WTC11 (cell line): Measurements from ENCODE around the gene NEUROG2. TPM values are rescaled to one million over a fixed set of nuclear protein-coding genes. Genes with fewer than 3 reads are reported as not detected.

Experiments
- ATAC-seq: fragments of 200-7000 bp; cut with Tn5 transposase; 2 replicates; pipeline ENCODE4 v1.10.0; 2021; ENCODE audit warnings: mild to moderate bottlenecking, moderate library complexity
- CTCF ChIA-PET: fragments of 300-600 bp; sonication (Branson Sonifier 250); formaldehyde crosslinking; loops from one replicate; lab custom pipeline; 2021; ENCODE audit warnings: antibody characterized with exemption; lab: Charles Lee
- POLR2A ChIA-PET: fragments of 350-600 bp; sonication (Branson Sonifier 250); formaldehyde crosslinking; loops from one replicate; lab custom pipeline; 2021; ENCODE audit warnings: antibody characterized with exemption; lab: Charles Lee
- DNase-seq: peaks from one replicate; pipeline ENCODE4 v3.0.0; 2021; ENCODE audit warnings: low spot score
- H3K27ac Mint-ChIP-seq: 2 replicates; pipeline ENCODE4 v1.8.0; 2021; ENCODE audit warnings: mixed read lengths
- H3K27me3 Mint-ChIP-seq: 2 replicates; pipeline ENCODE4 v1.8.0; 2021; ENCODE audit warnings: low read depth, mild to moderate bottlenecking, moderate library complexity, mixed read lengths
- H3K36me3 Mint-ChIP-seq: 2 replicates; pipeline ENCODE4 v1.8.0; 2021; ENCODE audit warnings: mixed read lengths
- H3K4me1 Mint-ChIP-seq: 2 replicates; pipeline ENCODE4 v1.8.0; 2022; ENCODE audit warnings: mixed read lengths
- H3K4me3 Mint-ChIP-seq: 2 replicates; pipeline ENCODE4 v1.8.0; 2021; ENCODE audit warnings: mild to moderate bottlenecking, moderate library complexity, mixed read lengths
- H3K9me3 Mint-ChIP-seq: 2 replicates; pipeline ENCODE4 v1.8.0; 2021; ENCODE audit warnings: mixed read lengths
- CBFB ChIP-seq: sonication (generic); formaldehyde crosslinking; IDR thresholded peaks from 2 replicates; pipeline ENCODE4 v1.8.1; 2022; ENCODE audit warnings: mild to moderate bottlenecking, low read depth, missing genetic modification reagents
- CTCF ChIP-seq: fragments of 200-600 bp; IDR thresholded peaks from 2 replicates; pipeline ENCODE4 v1.8.0; 2022; ENCODE audit warnings: antibody characterized with exemption
- ELF4 ChIP-seq: sonication (generic); formaldehyde crosslinking; IDR thresholded peaks from 2 replicates; pipeline ENCODE4 v1.8.1; 2022; ENCODE audit warnings: low read depth, mild to moderate bottlenecking, moderate library complexity, missing genetic modification reagents
- ETV6 ChIP-seq: sonication (generic); formaldehyde crosslinking; IDR thresholded peaks from 2 replicates; pipeline ENCODE4 v1.8.1; 2022; ENCODE audit warnings: mild to moderate bottlenecking, missing genetic modification reagents
- FOXP4 ChIP-seq: sonication (generic); formaldehyde crosslinking; IDR thresholded peaks from 2 replicates; pipeline ENCODE4 v1.8.0; 2022; ENCODE audit warnings: mild to moderate bottlenecking, missing genetic modification reagents
- JAZF1 ChIP-seq: fragments of 250-450 bp; sonication (Bioruptor Pico); IDR thresholded peaks from 2 replicates; pipeline ENCODE4 v1.9.0; 2021; ENCODE audit warnings: moderate library complexity, mild to moderate bottlenecking, inconsistent platforms
- NFE2L1 ChIP-seq: sonication (generic); formaldehyde crosslinking; IDR thresholded peaks from 2 replicates; pipeline ENCODE4 v1.8.1; 2023; ENCODE audit warnings: missing genetic modification reagents
- NR2C2 ChIP-seq: sonication (generic); formaldehyde crosslinking; IDR thresholded peaks from 2 replicates; pipeline ENCODE4 v1.8.0; 2022; ENCODE audit warnings: mild to moderate bottlenecking, missing genetic modification reagents
- OVOL2 ChIP-seq: fragments of 250-450 bp; sonication (Bioruptor Pico); IDR thresholded peaks from 2 replicates; pipeline ENCODE4 v1.9.0; 2021; ENCODE audit warnings: mild to moderate bottlenecking, borderline replicate concordance
- RELA ChIP-seq: sonication (generic); formaldehyde crosslinking; IDR thresholded peaks from 2 replicates; pipeline ENCODE4 v1.8.1; 2022; ENCODE audit warnings: missing genetic modification reagents, mild to moderate bottlenecking, borderline replicate concordance
- SMAD4 ChIP-seq: sonication (generic); formaldehyde crosslinking; IDR thresholded peaks from 2 replicates; pipeline ENCODE4 v1.8.0; 2022; ENCODE audit warnings: mild to moderate bottlenecking, missing genetic modification reagents
- SOX15 ChIP-seq: fragments of 250-450 bp; sonication (Bioruptor Pico); IDR thresholded peaks from 2 replicates; pipeline ENCODE4 v1.9.0; 2021; ENCODE audit warnings: mild to moderate bottlenecking
- TEAD1 ChIP-seq: sonication (generic); formaldehyde crosslinking; IDR thresholded peaks from 2 replicates; pipeline ENCODE4 v1.8.0; 2022; ENCODE audit warnings: mild to moderate bottlenecking, missing genetic modification reagents
- TEAD4 ChIP-seq: sonication (generic); formaldehyde crosslinking; IDR thresholded peaks from 2 replicates; pipeline ENCODE4 v1.8.0; 2022; ENCODE audit warnings: mild to moderate bottlenecking, missing genetic modification reagents
- TP53 ChIP-seq: sonication (generic); formaldehyde crosslinking; IDR thresholded peaks from 2 replicates; pipeline ENCODE4 v1.8.1; 2023; ENCODE audit warnings: mild to moderate bottlenecking, missing genetic modification reagents
- USF1 ChIP-seq: sonication (generic); formaldehyde crosslinking; IDR thresholded peaks from 2 replicates; pipeline ENCODE4 v1.8.0; 2022; ENCODE audit warnings: mild to moderate bottlenecking, missing genetic modification reagents
- ZMAT4 ChIP-seq: fragments of 250-450 bp; sonication (Bioruptor Pico); IDR thresholded peaks from 2 replicates; pipeline ENCODE4 v1.9.0; 2021; ENCODE audit warnings: mild to moderate bottlenecking
- ZNF121 ChIP-seq: sonication (generic); formaldehyde crosslinking; IDR thresholded peaks from 2 replicates; pipeline ENCODE4 v1.8.0; 2023; ENCODE audit warnings: missing genetic modification reagents
- ZNF512 ChIP-seq: sonication (generic); formaldehyde crosslinking; IDR thresholded peaks from 2 replicates; pipeline ENCODE4 v1.8.1; 2022; ENCODE audit warnings: missing genetic modification reagents, borderline replicate concordance
- ZNF671 ChIP-seq: fragments of 250-450 bp; sonication (Bioruptor Pico); IDR thresholded peaks from 2 replicates; pipeline ENCODE4 v1.8.0; 2021; ENCODE audit warnings: mild to moderate bottlenecking
- total RNA-seq: library from RNA; stranded (reverse); gene quantifications from 3 replicates; pipeline ENCODE4 v1.2.3, GENCODE V29; 2021
- TF ChIP-seq, protein P1 (sequence below): sonication (generic); formaldehyde crosslinking; IDR thresholded peaks from 2 replicates; pipeline ENCODE4 v1.8.0; 2023; ENCODE audit warnings: missing genetic modification reagents, mild to moderate bottlenecking, borderline replicate concordance
- TF ChIP-seq, protein P2 (sequence below): sonication (generic); formaldehyde crosslinking; IDR thresholded peaks from 2 replicates; pipeline ENCODE4 v1.8.0; 2022; ENCODE audit warnings: mild to moderate bottlenecking, missing genetic modification reagents
- TF ChIP-seq, protein P3 (sequence below): sonication (generic); formaldehyde crosslinking; IDR thresholded peaks from 2 replicates; pipeline ENCODE4 v1.8.0; 2023; ENCODE audit warnings: mild to moderate bottlenecking, missing genetic modification reagents

NEUROG2 gene
- total RNA-seq, 1 experiment from 2014 or later: not detected

DNA sequence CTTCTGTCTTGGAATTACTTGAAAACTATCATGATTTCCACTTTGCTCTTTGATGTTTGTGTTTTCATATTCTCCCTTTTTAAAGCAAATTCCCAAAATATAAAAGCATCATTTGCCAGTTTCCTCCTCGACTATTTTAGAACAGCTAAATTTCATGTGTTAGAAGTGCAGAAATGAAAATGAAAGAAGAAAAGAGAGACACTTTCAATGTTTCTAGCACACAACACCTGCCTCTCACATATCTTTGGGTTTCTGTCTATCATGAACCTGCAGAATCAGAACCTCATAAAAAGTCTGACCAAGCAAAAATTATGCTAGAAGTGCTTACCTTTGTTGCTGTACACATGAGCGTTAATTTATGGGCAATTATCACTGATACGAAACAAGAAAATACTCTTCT is 1.9 kb upstream of the NEUROG2 start:
- no peak for ATAC-seq
- H3K4me3 Mint-ChIP-seq: no peak overlapping the region; the same call in 1 of the 2 replicates
- H3K27me3 Mint-ChIP-seq: peaks cover 100% of the 10 kb centered on the region
- peaks cover 66% of the 10 kb centered on the region for H3K4me1 Mint-ChIP-seq
- CTCF ChIA-PET: interaction anchor here (0.9 to 1.4 kb wide), 4 partner anchors 100 to 248 kb away, joined by 3 to 6 read pairs (median 3); no protein-coding TSS in a partner anchor
- H3K27ac Mint-ChIP-seq: no peak overlapping the region
- TF ChIP-seq ZMAT4 (CRISPR knock-in tag) (no peak), ZNF671 (no peak), TP53 (CRISPR knock-in tag) (no peak), JAZF1 (no peak), ZNF121 (CRISPR knock-in tag) (no peak), CBFB (CRISPR knock-in tag) (no peak), NR2C2 (CRISPR knock-in tag) (no peak), RELA (no peak), NFE2L1 (CRISPR knock-in tag) (no peak), FOXP4 (no peak), ZNF512 (CRISPR knock-in tag) (no peak), ETV6 (CRISPR knock-in tag) (no peak), SMAD4 (no peak)
- TF ChIP-seq, protein P1, sequence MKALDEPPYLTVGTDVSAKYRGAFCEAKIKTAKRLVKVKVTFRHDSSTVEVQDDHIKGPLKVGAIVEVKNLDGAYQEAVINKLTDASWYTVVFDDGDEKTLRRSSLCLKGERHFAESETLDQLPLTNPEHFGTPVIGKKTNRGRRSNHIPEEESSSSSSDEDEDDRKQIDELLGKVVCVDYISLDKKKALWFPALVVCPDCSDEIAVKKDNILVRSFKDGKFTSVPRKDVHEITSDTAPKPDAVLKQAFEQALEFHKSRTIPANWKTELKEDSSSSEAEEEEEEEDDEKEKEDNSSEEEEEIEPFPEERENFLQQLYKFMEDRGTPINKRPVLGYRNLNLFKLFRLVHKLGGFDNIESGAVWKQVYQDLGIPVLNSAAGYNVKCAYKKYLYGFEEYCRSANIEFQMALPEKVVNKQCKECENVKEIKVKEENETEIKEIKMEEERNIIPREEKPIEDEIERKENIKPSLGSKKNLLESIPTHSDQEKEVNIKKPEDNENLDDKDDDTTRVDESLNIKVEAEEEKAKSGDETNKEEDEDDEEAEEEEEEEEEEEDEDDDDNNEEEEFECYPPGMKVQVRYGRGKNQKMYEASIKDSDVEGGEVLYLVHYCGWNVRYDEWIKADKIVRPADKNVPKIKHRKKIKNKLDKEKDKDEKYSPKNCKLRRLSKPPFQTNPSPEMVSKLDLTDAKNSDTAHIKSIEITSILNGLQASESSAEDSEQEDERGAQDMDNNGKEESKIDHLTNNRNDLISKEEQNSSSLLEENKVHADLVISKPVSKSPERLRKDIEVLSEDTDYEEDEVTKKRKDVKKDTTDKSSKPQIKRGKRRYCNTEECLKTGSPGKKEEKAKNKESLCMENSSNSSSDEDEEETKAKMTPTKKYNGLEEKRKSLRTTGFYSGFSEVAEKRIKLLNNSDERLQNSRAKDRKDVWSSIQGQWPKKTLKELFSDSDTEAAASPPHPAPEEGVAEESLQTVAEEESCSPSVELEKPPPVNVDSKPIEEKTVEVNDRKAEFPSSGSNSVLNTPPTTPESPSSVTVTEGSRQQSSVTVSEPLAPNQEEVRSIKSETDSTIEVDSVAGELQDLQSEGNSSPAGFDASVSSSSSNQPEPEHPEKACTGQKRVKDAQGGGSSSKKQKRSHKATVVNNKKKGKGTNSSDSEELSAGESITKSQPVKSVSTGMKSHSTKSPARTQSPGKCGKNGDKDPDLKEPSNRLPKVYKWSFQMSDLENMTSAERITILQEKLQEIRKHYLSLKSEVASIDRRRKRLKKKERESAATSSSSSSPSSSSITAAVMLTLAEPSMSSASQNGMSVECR (CRISPR knock-in tag): no peak
- TF ChIP-seq, protein P2, sequence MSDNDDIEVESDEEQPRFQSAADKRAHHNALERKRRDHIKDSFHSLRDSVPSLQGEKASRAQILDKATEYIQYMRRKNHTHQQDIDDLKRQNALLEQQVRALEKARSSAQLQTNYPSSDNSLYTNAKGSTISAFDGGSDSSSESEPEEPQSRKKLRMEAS (CRISPR knock-in tag): no peak
- no peaks in the 10 kb centered on the region for H3K9me3 Mint-ChIP-seq
- no peak for DNase-seq
- POLR2A ChIA-PET: no interaction called here
- no peaks in the 10 kb centered on the region for H3K36me3 Mint-ChIP-seq

GRCh38 chr4:112517067-112517634 is 1.2 kb upstream of the NEUROG2 start:
- no peak for TF ChIP-seq TEAD1 (CRISPR knock-in tag)
- no peak for TF ChIP-seq OVOL2
- no peak for TF ChIP-seq TEAD4 (CRISPR knock-in tag)
- no peak for TF ChIP-seq ELF4 (CRISPR knock-in tag)
- no peak for TF ChIP-seq SOX15 (CRISPR knock-in tag)
- TF ChIP-seq, protein P3, sequence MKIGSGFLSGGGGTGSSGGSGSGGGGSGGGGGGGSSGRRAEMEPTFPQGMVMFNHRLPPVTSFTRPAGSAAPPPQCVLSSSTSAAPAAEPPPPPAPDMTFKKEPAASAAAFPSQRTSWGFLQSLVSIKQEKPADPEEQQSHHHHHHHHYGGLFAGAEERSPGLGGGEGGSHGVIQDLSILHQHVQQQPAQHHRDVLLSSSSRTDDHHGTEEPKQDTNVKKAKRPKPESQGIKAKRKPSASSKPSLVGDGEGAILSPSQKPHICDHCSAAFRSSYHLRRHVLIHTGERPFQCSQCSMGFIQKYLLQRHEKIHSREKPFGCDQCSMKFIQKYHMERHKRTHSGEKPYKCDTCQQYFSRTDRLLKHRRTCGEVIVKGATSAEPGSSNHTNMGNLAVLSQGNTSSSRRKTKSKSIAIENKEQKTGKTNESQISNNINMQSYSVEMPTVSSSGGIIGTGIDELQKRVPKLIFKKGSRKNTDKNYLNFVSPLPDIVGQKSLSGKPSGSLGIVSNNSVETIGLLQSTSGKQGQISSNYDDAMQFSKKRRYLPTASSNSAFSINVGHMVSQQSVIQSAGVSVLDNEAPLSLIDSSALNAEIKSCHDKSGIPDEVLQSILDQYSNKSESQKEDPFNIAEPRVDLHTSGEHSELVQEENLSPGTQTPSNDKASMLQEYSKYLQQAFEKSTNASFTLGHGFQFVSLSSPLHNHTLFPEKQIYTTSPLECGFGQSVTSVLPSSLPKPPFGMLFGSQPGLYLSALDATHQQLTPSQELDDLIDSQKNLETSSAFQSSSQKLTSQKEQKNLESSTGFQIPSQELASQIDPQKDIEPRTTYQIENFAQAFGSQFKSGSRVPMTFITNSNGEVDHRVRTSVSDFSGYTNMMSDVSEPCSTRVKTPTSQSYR (CRISPR knock-in tag): no peak
- no peak for TF ChIP-seq CTCF
- no peak for TF ChIP-seq ZNF671
- no peak for TF ChIP-seq USF1 (CRISPR knock-in tag)
- DNase-seq: peak; percentile 66
- Mint-ChIP-seq H3K4me1 (peaks cover 59% of the 10 kb centered on the region), H3K4me3 (peak overlapping the region; percentile 71), H3K36me3 (no peaks in the 10 kb centered on the region), H3K27me3 (peaks cover 100% of the 10 kb centered on the region), H3K9me3 (no peaks in the 10 kb centered on the region), H3K27ac (no peak overlapping the region)
- ATAC-seq: no peak
- ChIA-PET POLR2A (no interaction called here), CTCF (interaction anchor here (0.9 to 1.7 kb wide), 11 partner anchors 9 to 248 kb away, joined by 3 to 6 read pairs (median 5); no protein-coding TSS in a partner anchor)
